Measurements from ENCODE around the gene UBE3D. TPM values are rescaled to one million over a fixed set of nuclear protein-coding genes. Genes with fewer than 3 reads are reported as not detected.
"Not testable (repeated sequence)": the region's sequence is repeated elsewhere in the genome, so short reads cannot be mapped to it uniquely, and the experiment has no call there.

UBE3D gene
- total RNA-seq, 1 experiment from 2014 or later, result 10.3 TPM

- Histone ChIP-seq H3K4me3 (no peak overlapping the region), H3K4me1 (no peaks in the 10 kb centered on the region), H3K9me3 (replicated peaks) (0 out of 2 replicates have a peak, but pooled peaks cover 3% of the 10 kb centered on the region), H3K27ac (no peak overlapping the region), H3K27me3 (no peaks in the 10 kb centered on the region), H3K36me3 (no peaks in the 10 kb centered on the region; the same call in 1 of the 2 replicates)
- DNase-seq, result no peak
Observed at GRCh38 chr6:83038246-83038645, 27.4 kb downstream of the UBE3D start.

- DNase-seq, result peak in 1 of 2 experiments; percentile 6
- H3K27me3 ChIP-seq, result no peaks in the 10 kb centered on the region
Observed at GRCh38 chr6:83031689-83032088, 34.0 kb downstream of the UBE3D start.

GRCh38 chr6:83019741-83020140, 45.9 kb downstream of the UBE3D start:
- Histone ChIP-seq H3K9me3 (replicated peaks) (peaks cover 5% of the 10 kb centered on the region; the same call in 1 of the 2 replicates), H3K4me3 (no peak overlapping the region), H3K36me3 (peaks cover 19% of the 10 kb centered on the region), H3K4me1 (peaks cover 12% of the 10 kb centered on the region; the same call in 1 of the 2 replicates), H3K27me3 (no peaks in the 10 kb centered on the region), H3K27ac (peak overlapping the region; percentile 37)
- peak; percentile 62 to 67 for DNase-seq

More at GRCh38 chr6:83031689-83032088, 34.0 kb downstream of the UBE3D start:
- H3K27ac ChIP-seq, result no peak overlapping the region
- H3K9me3 ChIP-seq (replicated peaks), result peaks cover 20% of the 10 kb centered on the region
- no peaks in the 10 kb centered on the region for H3K4me1 ChIP-seq
- no peak overlapping the region for H3K4me3 ChIP-seq
- H3K36me3 ChIP-seq, result no peaks in the 10 kb centered on the region; the same call in 1 of the 2 replicates

GRCh38 chr6:83011131-83011530, 54.5 kb downstream of the UBE3D start:
- not testable (repeated sequence) for H3K27me3 ChIP-seq; H3K4me1 ChIP-seq; DNase-seq; H3K36me3 ChIP-seq; H3K9me3 ChIP-seq (replicated peaks); H3K27ac ChIP-seq; H3K4me3 ChIP-seq

GRCh38 chr6:83008626-83009025, 57.0 kb downstream of the UBE3D start:
- H3K4me1 ChIP-seq, result no peaks in the 10 kb centered on the region
- H3K27me3 ChIP-seq, result no peaks in the 10 kb centered on the region
- no peak overlapping the region for H3K4me3 ChIP-seq
- no peak for DNase-seq
- H3K27ac ChIP-seq, result no peak overlapping the region
- H3K9me3 ChIP-seq (replicated peaks), result peaks cover 3% of the 10 kb centered on the region; the same call in 1 of the 2 replicates
- 0 out of 2 replicates have a peak, but pooled peaks cover 6% of the 10 kb centered on the region for H3K36me3 ChIP-seq

- DNase-seq, result no peak
Observed at GRCh38 chr6:83006270-83006905, 59.3 kb downstream of the UBE3D start.

GRCh38 chr6:82996156-82996555, 69.5 kb downstream of the UBE3D start:
- H3K4me1 ChIP-seq, result peaks cover 14% of the 10 kb centered on the region
- no peaks in the 10 kb centered on the region for H3K27me3 ChIP-seq
- DNase-seq, result no peak
- H3K4me3 ChIP-seq, result no peak overlapping the region
- no peaks in the 10 kb centered on the region for H3K36me3 ChIP-seq
- no peak overlapping the region for H3K27ac ChIP-seq
- H3K9me3 ChIP-seq (replicated peaks), result 0 out of 2 replicates have a peak, but pooled peaks cover 2% of the 10 kb centered on the region

More at GRCh38 chr6:83006270-83006905, 59.3 kb downstream of the UBE3D start:
- Histone ChIP-seq H3K4me3 (no peak overlapping the region), H3K4me1 (no peaks in the 10 kb centered on the region), H3K27me3 (no peaks in the 10 kb centered on the region), H3K27ac (no peak overlapping the region), H3K9me3 (replicated peaks) (peaks cover 3% of the 10 kb centered on the region; the same call in 1 of the 2 replicates), H3K36me3 (no peaks in the 10 kb centered on the region)

- Histone ChIP-seq H3K9me3 (replicated peaks) (0 out of 2 replicates have a peak, but pooled peaks cover 2% of the 10 kb centered on the region), H3K27me3 (no peaks in the 10 kb centered on the region), H3K4me1 (peaks cover 14% of the 10 kb centered on the region), H3K36me3 (no peaks in the 10 kb centered on the region), H3K4me3 (no peak overlapping the region), H3K27ac (peak overlapping the region; percentile 27)
- DNase-seq, result peak in 1 of 2 experiments; percentile 42
Observed at GRCh38 chr6:82995066-82995465, 70.6 kb downstream of the UBE3D start.

GRCh38 chr6:82989736-82990290, 75.8 kb downstream of the UBE3D start:
- DNase-seq, result no peak
- Histone ChIP-seq H3K4me3 (no peak overlapping the region), H3K27ac (no peak overlapping the region), H3K36me3 (no peaks in the 10 kb centered on the region), H3K4me1 (peaks cover 18% of the 10 kb centered on the region), H3K27me3 (no peaks in the 10 kb centered on the region), H3K9me3 (replicated peaks) (0 out of 2 replicates have a peak, but pooled peaks cover 2% of the 10 kb centered on the region)

GRCh38 chr6:82988930-82989351, 76.7 kb downstream of the UBE3D start:
- peaks cover 12% of the 10 kb centered on the region for H3K4me1 ChIP-seq
- H3K9me3 ChIP-seq (replicated peaks), result 0 out of 2 replicates have a peak, but pooled peaks cover 2% of the 10 kb centered on the region
- no peaks in the 10 kb centered on the region for H3K36me3 ChIP-seq
- DNase-seq, result peak in 1 of 2 experiments; percentile 7
- H3K27me3 ChIP-seq, result no peaks in the 10 kb centered on the region
- no peak overlapping the region for H3K4me3 ChIP-seq
- no peak overlapping the region for H3K27ac ChIP-seq

GRCh38 chr6:82987951-82988350, 77.7 kb downstream of the UBE3D start:
- H3K27ac ChIP-seq, result no peak overlapping the region

GRCh38 chr6:82987416-82987815, 78.2 kb downstream of the UBE3D start:
- no peaks in the 10 kb centered on the region for H3K36me3 ChIP-seq

More at GRCh38 chr6:82987951-82988350, 77.7 kb downstream of the UBE3D start:
- Histone ChIP-seq H3K9me3 (replicated peaks) (no peaks in the 10 kb centered on the region), H3K4me1 (peaks cover 12% of the 10 kb centered on the region), H3K27me3 (no peaks in the 10 kb centered on the region), H3K4me3 (no peak overlapping the region), H3K36me3 (no peaks in the 10 kb centered on the region)
- DNase-seq, result no peak

GRCh38 chr6:82984720-82985119, 80.9 kb downstream of the UBE3D start:
- Histone ChIP-seq H3K9me3 (replicated peaks) (no peaks in the 10 kb centered on the region), H3K27ac (no peak overlapping the region), H3K4me1 (peaks cover 26% of the 10 kb centered on the region), H3K4me3 (no peak overlapping the region), H3K27me3 (no peaks in the 10 kb centered on the region), H3K36me3 (no peaks in the 10 kb centered on the region)
- no peak for DNase-seq

More at GRCh38 chr6:82987416-82987815, 78.2 kb downstream of the UBE3D start:
- no peak overlapping the region for H3K27ac ChIP-seq
- H3K4me1 ChIP-seq, result peaks cover 12% of the 10 kb centered on the region
- no peak overlapping the region for H3K4me3 ChIP-seq
- DNase-seq, result no peak
- H3K9me3 ChIP-seq (replicated peaks), result no peaks in the 10 kb centered on the region
- no peaks in the 10 kb centered on the region for H3K27me3 ChIP-seq

- Histone ChIP-seq H3K27ac (peak overlapping the region; percentile 73), H3K9me3 (replicated peaks) (0 out of 2 replicates have a peak, but pooled peaks cover 2% of the 10 kb centered on the region), H3K4me1 (peaks cover 28% of the 10 kb centered on the region), H3K36me3 (no peaks in the 10 kb centered on the region), H3K27me3 (no peaks in the 10 kb centered on the region), H3K4me3 (no peak overlapping the region)
- DNase-seq, result peak; percentile 12 to 67
Observed at GRCh38 chr6:82980086-82980485, 85.6 kb downstream of the UBE3D start.

- no peak for DNase-seq
- peaks cover 28% of the 10 kb centered on the region for H3K4me1 ChIP-seq
- 0 out of 2 replicates have a peak, but pooled peaks cover 2% of the 10 kb centered on the region for H3K9me3 ChIP-seq (replicated peaks)
- no peak overlapping the region for H3K4me3 ChIP-seq
- H3K27me3 ChIP-seq, result no peaks in the 10 kb centered on the region
- H3K36me3 ChIP-seq, result no peaks in the 10 kb centered on the region
- peak overlapping the region; percentile 73 for H3K27ac ChIP-seq
Observed at GRCh38 chr6:82979657-82980056, 86.0 kb downstream of the UBE3D start.

Measured in SJCRH30 (cell line).